Measurements from ENCODE around the gene MAPKAP1. TPM values are rescaled to one million over a fixed set of nuclear protein-coding genes. Genes with fewer than 3 reads are reported as not detected.

Gene MAPKAP1
- polyA plus RNA-seq, 3 donors = 39.9 to 57.5 (median 44.1) TPM

DNA sequence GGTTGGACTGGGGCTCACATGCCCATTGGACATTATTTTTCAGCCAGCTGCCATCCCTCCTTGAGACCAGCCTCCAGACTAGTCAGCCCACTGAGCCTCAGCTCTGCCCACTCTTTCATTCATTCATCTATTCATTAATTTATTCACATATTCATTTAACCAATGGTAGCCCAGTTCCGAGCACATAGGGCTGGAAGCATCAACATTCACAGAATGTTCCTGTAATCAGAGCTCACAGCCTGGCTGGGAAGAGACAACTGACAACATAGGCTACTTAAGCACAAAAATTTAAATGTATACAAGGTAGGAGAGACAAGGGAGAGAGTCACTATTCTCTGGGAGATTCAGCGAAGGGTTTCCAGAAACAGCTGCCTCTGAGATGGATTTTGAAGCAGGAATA lies 23.2 kb upstream of the MAPKAP1 start:
- Histone ChIP-seq H3K4me1 (ENCODE audit: control insufficient read depth in 1 of 2, insufficient read depth in 2 of 2, low read length in 2 of 2) (no peaks in the 10 kb centered on the region), H3K4me3 (replicated peaks in 1 of 3; ENCODE audit: low read depth in 2 of 3, low read length in 3 of 3) (no peak overlapping the region), H3K4me2 (replicated peaks; ENCODE audit: extremely low read depth, low read length, poor library complexity, severe bottlenecking) (no peak overlapping the region), H3K9me3 (replicated peaks in 1 of 2; ENCODE audit: control insufficient read depth in 1 of 2, insufficient read depth in 1 of 2, low read length in 2 of 2) (no peaks in the 10 kb centered on the region), H3K27ac (ENCODE audit: low read depth in 1 of 2, low read length in 2 of 2) (no peak overlapping the region), H4K20me1 (ENCODE audit: insufficient read depth, low read length) (no peaks in the 10 kb centered on the region), H3K9ac (ENCODE audit: insufficient read depth, low read length, poor library complexity, severe bottlenecking) (no peak overlapping the region), H3K36me3 (replicated peaks in 1 of 2; ENCODE audit: control insufficient read depth in 1 of 2, insufficient read depth in 2 of 2, low read length in 2 of 2) (no peaks in the 10 kb centered on the region), H3K27me3 (ENCODE audit: control insufficient read depth in 2 of 2, insufficient read depth in 2 of 2, low read length in 2 of 2) (no peaks in the 10 kb centered on the region), H2AFZ (ENCODE audit: insufficient read depth, low read depth, low read length, poor library complexity, severe bottlenecking) (no peak overlapping the region), H3K79me2 (ENCODE audit: insufficient read depth, low read length) (no peaks in the 10 kb centered on the region)
- no peaks in the 10 kb centered on the region for H3K4me1 Mint-ChIP-seq
- no peak overlapping the region for H3K4me3 Mint-ChIP-seq
- no peak overlapping the region for H3K27ac Mint-ChIP-seq
- no peaks in the 10 kb centered on the region for H3K36me3 Mint-ChIP-seq
- peaks cover 4 to 11% (median 6%) of the 10 kb centered on the region in 3 donors for H3K27me3 Mint-ChIP-seq (ENCODE audit: low read depth in 3 of 3)
- WGBS (ENCODE audit: insufficient coverage) = 100% methylated on average over 2 of the region's 2 CpGs
- intact Hi-C loops (cut with micrococcal nuclease) = no loop called here
- TF ChIP-seq, protein P1, sequence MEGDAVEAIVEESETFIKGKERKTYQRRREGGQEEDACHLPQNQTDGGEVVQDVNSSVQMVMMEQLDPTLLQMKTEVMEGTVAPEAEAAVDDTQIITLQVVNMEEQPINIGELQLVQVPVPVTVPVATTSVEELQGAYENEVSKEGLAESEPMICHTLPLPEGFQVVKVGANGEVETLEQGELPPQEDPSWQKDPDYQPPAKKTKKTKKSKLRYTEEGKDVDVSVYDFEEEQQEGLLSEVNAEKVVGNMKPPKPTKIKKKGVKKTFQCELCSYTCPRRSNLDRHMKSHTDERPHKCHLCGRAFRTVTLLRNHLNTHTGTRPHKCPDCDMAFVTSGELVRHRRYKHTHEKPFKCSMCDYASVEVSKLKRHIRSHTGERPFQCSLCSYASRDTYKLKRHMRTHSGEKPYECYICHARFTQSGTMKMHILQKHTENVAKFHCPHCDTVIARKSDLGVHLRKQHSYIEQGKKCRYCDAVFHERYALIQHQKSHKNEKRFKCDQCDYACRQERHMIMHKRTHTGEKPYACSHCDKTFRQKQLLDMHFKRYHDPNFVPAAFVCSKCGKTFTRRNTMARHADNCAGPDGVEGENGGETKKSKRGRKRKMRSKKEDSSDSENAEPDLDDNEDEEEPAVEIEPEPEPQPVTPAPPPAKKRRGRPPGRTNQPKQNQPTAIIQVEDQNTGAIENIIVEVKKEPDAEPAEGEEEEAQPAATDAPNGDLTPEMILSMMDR (IDR thresholded peaks at IDR 0.05) = no peak
- no peaks in the 10 kb centered on the region for H3K9me3 Mint-ChIP-seq
- no peak for DNase-seq

DNA sequence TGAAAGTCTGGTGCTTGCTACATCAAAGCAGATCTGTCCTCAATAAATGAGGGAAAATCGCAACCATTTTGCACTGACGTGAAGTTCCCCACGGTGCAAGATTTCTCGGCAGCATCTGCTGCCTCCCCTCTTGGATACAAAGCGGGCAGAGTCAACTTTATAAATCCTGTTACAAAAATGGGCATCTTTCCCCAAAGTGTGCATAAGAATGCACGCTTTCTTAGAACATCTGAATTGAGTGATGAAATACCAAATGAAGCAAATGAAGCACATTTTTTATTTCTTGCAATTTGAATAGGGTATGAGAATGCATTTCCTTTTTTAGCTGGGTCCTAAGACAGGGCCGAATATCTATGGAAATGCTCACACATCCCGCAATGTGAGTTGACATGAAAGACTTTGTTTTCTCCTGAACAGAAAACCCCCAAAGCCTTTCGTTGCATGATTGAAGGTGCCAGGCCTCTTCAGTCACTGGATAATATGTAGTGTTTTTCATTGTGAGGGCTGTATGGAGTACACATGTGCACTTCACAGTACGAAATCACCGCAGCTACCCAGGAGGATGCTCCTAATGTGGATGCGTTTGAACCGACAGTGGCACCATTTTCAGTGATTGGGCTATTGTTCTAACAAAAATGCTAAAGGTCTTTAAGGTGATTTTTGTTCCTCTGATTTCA lies 19.6 kb upstream of the MAPKAP1 start:
- Histone ChIP-seq H4K20me1 (ENCODE audit: insufficient read depth, low read length) (no peaks in the 10 kb centered on the region), H2AFZ (ENCODE audit: insufficient read depth, low read depth, low read length, poor library complexity, severe bottlenecking) (no peak overlapping the region), H3K9ac (ENCODE audit: insufficient read depth, low read length, poor library complexity, severe bottlenecking) (no peak overlapping the region), H3K4me2 (replicated peaks; ENCODE audit: extremely low read depth, low read length, poor library complexity, severe bottlenecking) (no peak overlapping the region), H3K36me3 (replicated peaks in 1 of 2; ENCODE audit: control insufficient read depth in 1 of 2, insufficient read depth in 2 of 2, low read length in 2 of 2) (no peaks in the 10 kb centered on the region), H3K9me3 (replicated peaks in 1 of 2; ENCODE audit: control insufficient read depth in 1 of 2, insufficient read depth in 1 of 2, low read length in 2 of 2) (no peaks in the 10 kb centered on the region), H3K27ac (ENCODE audit: low read depth in 1 of 2, low read length in 2 of 2) (no peak overlapping the region), H3K4me1 (ENCODE audit: control insufficient read depth in 1 of 2, insufficient read depth in 2 of 2, low read length in 2 of 2) (no peaks in the 10 kb centered on the region), H3K4me3 (replicated peaks in 1 of 3; ENCODE audit: low read depth in 2 of 3, low read length in 3 of 3) (no peak overlapping the region), H3K27me3 (ENCODE audit: control insufficient read depth in 2 of 2, insufficient read depth in 2 of 2, low read length in 2 of 2) (no peaks in the 10 kb centered on the region), H3K79me2 (ENCODE audit: insufficient read depth, low read length) (no peaks in the 10 kb centered on the region)
- Mint-ChIP-seq H3K4me1 (no peaks in the 10 kb centered on the region), H3K27me3 (ENCODE audit: low read depth in 3 of 3) (peaks cover 2 to 12% (median 4%) of the 10 kb centered on the region in 3 donors), H3K36me3 (no peaks in the 10 kb centered on the region), H3K4me3 (no peak overlapping the region), H3K9me3 (peaks cover 0 to 2% (median 0%) of the 10 kb centered on the region in 7 donors), H3K27ac (no peak overlapping the region)
- WGBS (ENCODE audit: insufficient coverage) = 91% methylated on average over 10 of the region's 13 CpGs
- intact Hi-C loops (cut with micrococcal nuclease) = no loop called here
- no peak for DNase-seq
- TF ChIP-seq, protein P1 (IDR thresholded peaks at IDR 0.05) = no peak
